K562 (cell line): ENCODE results near the gene IFFO2. TPM values are rescaled to one million over a fixed set of nuclear protein-coding genes. Genes with fewer than 3 reads are reported as not detected.

ENCODE experiments used
- ARID2 ChIP-seq: fragments of 450-650 bp; IDR thresholded peaks from 2 replicates; pipeline ENCODE4 v1.6.1; 2017; ENCODE audit warnings: antibody characterized with exemption, mild to moderate bottlenecking
- ARID4B ChIP-seq: sonication (generic); formaldehyde crosslinking; IDR thresholded peaks from 2 replicates; pipeline ENCODE4 v1.8.0; 2022; ENCODE audit warnings: mild to moderate bottlenecking, missing genetic modification reagents
- BMI1 ChIP-seq: fragments of 150-350 bp; IDR thresholded peaks from 2 replicates; pipeline ENCODE4 v1.6.1; 2014; ENCODE audit warnings: low read length
- CXXC5 ChIP-seq: fragments of 250-450 bp; sonication (Bioruptor Pico); IDR thresholded peaks from 2 replicates; pipeline ENCODE4 v1.8.0; 2022; ENCODE audit warnings: inconsistent platforms, mild to moderate bottlenecking, moderate library complexity
- E2F3 ChIP-seq: fragments of 250-450 bp; sonication (Bioruptor Pico); IDR thresholded peaks from 2 replicates; pipeline ENCODE4 v1.4.0; 2020; ENCODE audit warnings: mild to moderate bottlenecking
- ESRRB ChIP-seq: fragments of 250-450 bp; sonication (Bioruptor Pico); IDR thresholded peaks from 2 replicates; pipeline ENCODE4 v1.5.0; 2020; ENCODE audit warnings: mild to moderate bottlenecking, moderate library complexity, borderline replicate concordance
- GABPA ChIP-seq: fragments of 200-800 bp; sonication (Bioruptor generic); conservative IDR thresholded peaks from 2 replicates; pipeline ENCODE4 v1.6.1; 2016; ENCODE audit warnings: low read depth, missing genetic modification characterization, missing compliant biosample characterization
- HDAC6 ChIP-seq: IDR thresholded peaks from 2 replicates; pipeline ENCODE4 v1.6.1; 2012; ENCODE audit warnings: low read depth, mild to moderate bottlenecking, control low read depth, inconsistent platforms, low read length, moderate library complexity
- MLLT1 ChIP-seq, 2 experiments: fragments of 450-650 bp; IDR thresholded peaks; 2 replicates each; pipeline ENCODE4 v1.6.1; 2016
- MTF1 ChIP-seq: fragments of 250-450 bp; sonication (Bioruptor Pico); IDR thresholded peaks from 2 replicates; pipeline ENCODE4 v1.9.0; 2021; ENCODE audit warnings: moderate library complexity, mild to moderate bottlenecking, inconsistent platforms, borderline replicate concordance
- NR2C1 ChIP-seq, 2 experiments: fragments of 450-650 bp; IDR thresholded peaks; 2 replicates each; pipeline ENCODE4 v1.6.1; 2017; ENCODE audit warnings: mild to moderate bottlenecking in 2 of 2, antibody characterized with exemption in 1 of 2, inconsistent platforms in 1 of 2, missing compliant biosample characterization in 1 of 2, missing genetic modification characterization in 1 of 2
- PHF8 ChIP-seq: fragments of 200-600 bp; sonication (generic); IDR thresholded peaks from 2 replicates; pipeline ENCODE4 v1.6.1; 2012; ENCODE audit warnings: mixed run types, mild to moderate bottlenecking, inconsistent platforms, low read length, moderate library complexity, borderline replicate concordance
- PML ChIP-seq: IDR thresholded peaks from 2 replicates; pipeline ENCODE4 v1.6.1; 2012; ENCODE audit warnings: low read length, inconsistent platforms
- RBM25 ChIP-seq: fragments of 200-400 bp; formaldehyde crosslinking; IDR thresholded peaks from 2 replicates; pipeline ENCODE4 v1.6.1; 2018; ENCODE audit warnings: low read length, low read depth, moderate library complexity; ENCODE audit not compliant: severe bottlenecking
- RNF2 ChIP-seq: sonication (generic); IDR thresholded peaks from 2 replicates; pipeline ENCODE4 v1.6.1; 2016
- SMARCE1 ChIP-seq: fragments of 450-650 bp; IDR thresholded peaks from 2 replicates; pipeline ENCODE4 v1.7.1; 2016; ENCODE audit warnings: mild to moderate bottlenecking
- TAF7 ChIP-seq: fragments of 450-650 bp; IDR thresholded peaks from 2 replicates; pipeline ENCODE4 v1.6.1; 2016; ENCODE audit warnings: missing genetic modification characterization, missing compliant biosample characterization
- TARDBP ChIP-seq: fragments of 450-650 bp; IDR thresholded peaks from 2 replicates; pipeline ENCODE4 v1.6.1; 2016
- ZNF197 ChIP-seq: fragments of 200-800 bp; sonication (Bioruptor generic); IDR thresholded peaks from 2 replicates; pipeline ENCODE4 v1.6.1; 2016; ENCODE audit warnings: low read depth, missing genetic modification characterization, missing compliant biosample characterization
- ZNF280B ChIP-seq: fragments of 250-450 bp; sonication (Bioruptor Pico); IDR thresholded peaks from 2 replicates; pipeline ENCODE4 v1.5.1; 2021; ENCODE audit warnings: mild to moderate bottlenecking
- ZNF75A ChIP-seq: fragments of 450-650 bp; formaldehyde crosslinking; IDR thresholded peaks from 2 replicates; pipeline ENCODE4 v1.4.0; 2020; ENCODE audit warnings: mild to moderate bottlenecking
- ZNF780A ChIP-seq: fragments of 250-450 bp; sonication (Bioruptor Pico); IDR thresholded peaks from 2 replicates; pipeline ENCODE4 v1.5.0; 2021; ENCODE audit warnings: mild to moderate bottlenecking
- polyA plus RNA-seq, 8 experiments: library from polyadenylated mRNA; depleted of rRNA in 4 of 8; stranded (reverse) in 5 of 8; unstranded in 3 of 8; fragments of >200 nt; fragmentation: Nextera tagmentation in 2 of 8; fragmentation: Illumina TruSeq in 1 of 8; extraction: Ambion mirVana in 2 of 8; extraction: Trizol in 1 of 8; gene quantifications; 2 replicates each; pipeline versions ENCODE4 v1.2.1 to v1.2.3, GENCODE V29; 2011 to 2014; ENCODE audit warnings: inconsistent platforms in 1 of 8, missing spikeins in 1 of 8
- total RNA-seq, 7 experiments: library from RNA; depleted of rRNA in 6 of 7; stranded (reverse); fragments of >200 nt in 6 of 7; fragmentation: Illumina TruSeq in 2 of 7; extraction: Trizol in 2 of 7; gene quantifications; 2 replicates each; pipeline versions ENCODE4 v1.2.1 to v1.2.3, GENCODE V29; 2011 to 2021; ENCODE audit warnings: low replicate concordance in 1 of 7

The IFFO2 gene
- total and polyA plus RNA-seq, 9 of the 15 experiments (the other 6 are each of a cell fraction or from before 2014, with no cell fraction given), result 0.15 to 1.0 (median 0.44) TPM; not detected in 2

GRCh38 chr1:18907021-18907916 lies 49.2 kb downstream of the IFFO2 start (continued):
- TF ChIP-seq ZNF280B, result no peak
- TF ChIP-seq TAF7 (tag), result 0 out of 2 replicates have a peak, but pooled peaks have one; percentile 20
- no peak for TF ChIP-seq NR2C1 (IDR thresholded peaks at IDR 0.05)
- 0 out of 2 replicates have a peak, but pooled peaks have one; percentile 21 for TF ChIP-seq NR2C1 (tag; IDR thresholded peaks at IDR 0.05)
- no peak for TF ChIP-seq RBM25
- no peak for TF ChIP-seq BMI1
- 0 out of 2 replicates have a peak, but pooled peaks have one; percentile 13 for TF ChIP-seq E2F3
- TF ChIP-seq ZNF197 (CRISPR knock-in tag), result peak; percentile 44
- TF ChIP-seq GABPA (tag), result peak; percentile 66; the same call in 1 of the 2 replicates
- TF ChIP-seq SMARCE1, result peak; percentile 71
- peak; percentile 45; the same call in 1 of the 2 replicates for TF ChIP-seq CXXC5 (CRISPR knock-in tag)
- TF ChIP-seq PML, result peak; percentile 19; the same call in 1 of the 2 replicates
- no peak for TF ChIP-seq MLLT1 (IDR thresholded peaks at IDR 0.05)
- TF ChIP-seq ZNF75A, result no peak
- TF ChIP-seq MTF1 (CRISPR knock-in tag), result no peak
- TF ChIP-seq ESRRB (CRISPR knock-in tag), result no peak
- TF ChIP-seq TARDBP, result no peak
- no peak for TF ChIP-seq ARID4B (CRISPR knock-in tag)
- peak; percentile 26; the same call in 1 of the 2 replicates for TF ChIP-seq PHF8
- TF ChIP-seq ZNF780A (CRISPR knock-in tag), result no peak
- no peak for TF ChIP-seq ARID2
- peak; percentile 53; the same call in 1 of the 2 replicates for TF ChIP-seq RNF2
- TF ChIP-seq HDAC6, result no peak
